UCSD-AML1 (cell line): ENCODE results near the gene RBM45.
"Not testable (repeated sequence)": the region's sequence is repeated elsewhere in the genome, so short reads cannot be mapped to it uniquely, and the experiment has no call there.

Source experiments
- DNase-seq: peaks from one replicate; lab custom pipeline; 2025; ENCODE audit not compliant: unreplicated experiment; lab: John Stamatoyannopoulos, UW

The RBM45 gene

GRCh38 chr2:178112202-178113152, at the start of gene RBM45:
Gene RBM45, plus strand, starts transcription at chr2:178112437. Its CDS starts 110 bp downstream, at chr2:178112547.
- peak; percentile 92 for DNase-seq

GRCh38 chr2:178066324-178066723, 45.9 kb upstream of the RBM45 start:
- no peak for DNase-seq

- no peak for DNase-seq
These were observed 45.2 kb upstream of the RBM45 start for GRCh38 chr2:178066890-178067669.

GRCh38 chr2:178068823-178069454, 43.3 kb upstream of the RBM45 start:
- no peak for DNase-seq

- no peak for DNase-seq
These were observed 42.7 kb upstream of the RBM45 start for GRCh38 chr2:178069551-178069950.

- no peak for DNase-seq
These were observed 41.4 kb upstream of the RBM45 start for GRCh38 chr2:178070824-178071223.

- DNase-seq = no peak
These were observed 40.2 kb upstream of the RBM45 start for GRCh38 chr2:178072000-178072382.

GRCh38 chr2:178072383-178073301, 39.6 kb upstream of the RBM45 start, which contains the start of gene PDE11A:
Gene PDE11A, minus strand, starts transcription at chr2:178072777. Its CDS starts 340 bp downstream, at chr2:178072437.
- peak; percentile 65 for DNase-seq

GRCh38 chr2:178074123-178075005, 37.9 kb upstream of the RBM45 start:
- DNase-seq = no peak

- no peak for DNase-seq
These were observed 37.3 kb upstream of the RBM45 start for GRCh38 chr2:178075006-178075326.

GRCh38 chr2:178076130-178076529, 36.1 kb upstream of the RBM45 start:
- DNase-seq = no peak

GRCh38 chr2:178079279-178079678, 33.0 kb upstream of the RBM45 start:
- DNase-seq = not testable (repeated sequence)

- no peak for DNase-seq
These were observed 29.7 kb upstream of the RBM45 start for GRCh38 chr2:178082408-178083045.

- no peak for DNase-seq
These were observed 28.0 kb upstream of the RBM45 start for GRCh38 chr2:178084273-178084672.

GRCh38 chr2:178088774-178089270, 23.4 kb upstream of the RBM45 start:
- DNase-seq = no peak

- no peak for DNase-seq
These were observed 18.8 kb upstream of the RBM45 start for GRCh38 chr2:178093471-178093870.

- no peak for DNase-seq
These were observed 10.7 kb upstream of the RBM45 start for GRCh38 chr2:178101321-178102079.

- DNase-seq = no peak
These were observed 6.7 kb upstream of the RBM45 start for GRCh38 chr2:178105566-178105965.
